RPMI7951 (cell line): Measurements from ENCODE around the gene SGO1. TPM values are rescaled to one million over a fixed set of nuclear protein-coding genes. Genes with fewer than 3 reads are reported as not detected.
"Not testable (repeated sequence)": the region's sequence is repeated elsewhere in the genome, so short reads cannot be mapped to it uniquely, and the experiment has no call there.

ENCODE experiments used
- DNase-seq: peaks from one replicate; pipeline ENCODE4 v3.0.0-alpha.2; 2012; ENCODE audit warnings: low read depth
- total RNA-seq: library from RNA; depleted of rRNA; stranded (reverse); fragments of >200 nt; shearing (Covaris generic); gene quantifications from 2 replicates; pipeline ENCODE4 v1.2.3, GENCODE V29; 2014; rRNA removed

SGO1 gene
- total RNA-seq = 26.0 and 33.8 TPM in 2 replicates

DNA sequence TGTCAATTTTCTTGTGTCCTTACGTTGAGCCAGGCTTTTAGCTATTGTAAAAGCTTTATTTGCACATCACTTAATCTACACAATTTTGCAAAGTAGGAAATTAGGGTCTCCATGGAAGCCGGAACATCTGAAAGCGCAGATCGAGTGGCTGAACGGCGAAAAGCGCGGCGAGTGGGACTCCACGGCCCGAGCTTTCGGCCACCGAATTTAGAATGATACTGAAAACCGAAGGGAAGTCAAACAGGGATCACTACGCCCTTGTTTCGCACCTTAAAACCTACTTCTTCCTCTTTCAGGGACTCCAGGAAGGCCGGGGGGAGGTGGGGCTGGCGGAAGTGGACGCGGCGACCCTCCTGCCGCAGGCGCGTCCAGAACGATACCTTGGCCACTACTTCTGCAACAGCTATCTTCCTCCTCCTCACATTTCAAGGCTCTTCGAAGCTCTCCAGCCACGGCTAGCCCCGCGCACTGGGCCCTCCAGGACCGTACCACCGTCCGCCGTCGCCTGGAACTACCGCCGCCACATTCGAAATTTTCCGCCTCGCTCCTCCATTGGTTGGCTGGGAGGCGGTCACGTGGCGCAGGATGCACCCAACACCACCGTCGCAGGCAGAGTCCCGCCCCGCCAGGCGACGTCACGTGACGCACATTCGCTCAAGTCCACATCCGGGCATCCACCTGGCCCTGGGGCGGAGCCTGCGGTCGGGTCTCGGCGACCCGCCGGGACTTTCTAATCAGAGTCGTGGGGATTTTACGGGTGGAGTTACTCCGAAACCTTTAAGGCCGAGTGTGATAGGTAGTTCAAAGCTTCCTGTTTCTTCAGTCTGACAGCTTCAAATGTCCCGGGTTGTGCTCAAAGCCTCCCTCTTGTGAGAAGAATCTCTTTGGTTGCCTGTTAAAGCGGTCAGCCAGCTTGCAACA is at the start of gene SGO1:
Gene SGO1 (minus strand): TSS at position 528 of the 921 bp plus-strand sequence. CDS start 2,179 bp downstream, outside the sequence.
- peak; percentile 97 for DNase-seq

- no peak for DNase-seq
Observed at GRCh38 chr3:20235796-20236195, 49.8 kb upstream of the SGO1 start.

GRCh38 chr3:20232906-20233780 is 47.1 kb upstream of the SGO1 start:
- no peak for DNase-seq

DNA sequence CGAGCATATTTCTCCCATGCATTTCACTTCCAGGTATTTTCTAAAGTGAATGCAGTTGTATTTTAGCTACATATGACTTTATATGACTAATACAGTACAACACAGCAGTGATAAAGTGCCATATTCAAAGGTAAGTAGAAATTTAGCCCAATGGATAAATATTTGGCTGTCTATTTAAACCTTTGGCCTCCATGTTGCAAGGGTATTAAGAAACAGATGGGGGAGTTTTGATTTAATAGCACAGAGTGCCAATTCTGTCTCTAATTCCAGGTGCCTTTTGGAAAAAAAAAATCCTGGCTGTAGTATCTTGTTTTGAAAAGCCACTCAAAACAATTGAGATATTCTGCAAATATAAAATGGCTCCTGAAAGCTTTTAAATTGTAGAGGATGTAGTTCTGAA is 44.9 kb upstream of the SGO1 start:
- DNase-seq = no peak

DNA sequence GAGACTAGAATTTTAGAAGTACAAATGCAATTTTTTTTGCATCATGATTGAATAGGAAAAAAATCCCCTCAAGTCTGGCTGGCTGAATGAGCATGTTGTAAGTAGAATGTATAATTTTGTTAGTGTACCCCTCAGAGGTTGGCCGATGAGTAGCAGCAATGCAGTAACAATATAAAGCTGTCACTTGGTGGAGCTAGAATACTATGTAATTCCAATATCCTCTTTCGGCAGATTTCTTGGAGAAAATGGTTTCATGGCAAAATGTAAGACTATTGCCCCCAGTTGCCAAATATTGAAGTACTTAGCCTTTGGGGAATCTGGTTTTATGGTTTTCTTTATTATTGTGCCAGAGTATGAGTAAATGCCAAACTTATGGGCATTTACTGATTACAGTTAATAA is 39.8 kb upstream of the SGO1 start:
- DNase-seq = peak; percentile 23

- no peak for DNase-seq
Observed at GRCh38 chr3:20222274-20222673, 36.3 kb upstream of the SGO1 start.

GRCh38 chr3:20218215-20218614 is 32.2 kb upstream of the SGO1 start:
- DNase-seq = no peak

DNA sequence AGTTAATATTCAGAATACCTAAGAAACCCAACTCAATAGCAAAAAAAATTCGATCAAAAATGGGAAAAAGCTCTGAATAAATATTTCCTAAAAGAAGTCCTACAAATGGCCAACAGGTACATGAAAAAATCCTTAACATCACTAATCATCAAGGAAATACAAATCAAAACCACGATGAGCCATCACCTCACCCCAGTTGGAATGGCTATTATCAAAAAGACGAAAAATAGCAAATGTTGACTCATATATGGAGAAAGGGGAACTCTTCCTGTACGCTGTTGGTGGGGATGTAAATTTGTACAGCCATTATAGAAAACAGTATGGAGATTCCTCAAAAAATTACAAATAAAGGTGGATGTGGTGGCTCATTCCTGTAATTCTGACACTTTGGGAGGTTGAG is 29.6 kb upstream of the SGO1 start:
- no peak for DNase-seq

DNA sequence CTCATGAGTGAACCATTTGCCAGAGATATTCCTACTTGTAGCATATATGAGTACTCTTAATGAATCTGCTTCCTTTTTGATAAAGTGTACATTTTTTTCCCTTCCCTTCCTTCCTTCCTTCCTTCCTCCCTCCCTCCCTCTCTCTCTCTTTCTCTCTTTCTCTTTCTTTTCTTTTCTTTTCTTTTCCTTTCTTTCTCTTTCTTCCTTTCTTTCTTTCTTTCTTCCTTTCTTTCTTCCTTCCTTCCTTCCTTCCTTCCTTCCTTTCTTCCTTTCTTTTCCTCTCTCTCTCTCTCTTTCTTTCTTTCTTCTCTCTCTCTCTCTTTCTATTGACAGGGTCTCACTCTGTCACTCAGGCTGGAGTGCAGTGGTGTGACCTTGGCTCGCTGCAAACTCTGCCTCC is 27.5 kb upstream of the SGO1 start:
- DNase-seq = not testable (repeated sequence)

DNA sequence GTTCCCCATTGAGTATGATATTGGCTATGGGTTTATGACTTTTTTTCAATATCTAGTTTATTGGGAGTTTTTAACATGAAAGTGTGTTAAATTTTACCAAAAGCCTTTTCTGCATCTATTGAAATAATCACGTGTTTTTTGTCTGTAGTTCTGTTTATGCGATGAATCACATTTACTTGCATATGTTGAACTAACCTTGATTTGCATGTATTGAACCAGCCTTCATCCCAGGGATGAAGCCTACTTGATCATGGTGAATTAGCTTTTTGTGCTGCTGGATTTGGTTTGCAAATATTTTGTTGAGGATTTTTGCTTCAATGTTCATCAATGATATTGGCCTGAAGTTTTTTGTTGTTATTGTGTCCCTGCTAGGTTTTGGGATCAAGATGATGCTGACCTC is 21.9 kb upstream of the SGO1 start:
- not testable (repeated sequence) for DNase-seq

DNA sequence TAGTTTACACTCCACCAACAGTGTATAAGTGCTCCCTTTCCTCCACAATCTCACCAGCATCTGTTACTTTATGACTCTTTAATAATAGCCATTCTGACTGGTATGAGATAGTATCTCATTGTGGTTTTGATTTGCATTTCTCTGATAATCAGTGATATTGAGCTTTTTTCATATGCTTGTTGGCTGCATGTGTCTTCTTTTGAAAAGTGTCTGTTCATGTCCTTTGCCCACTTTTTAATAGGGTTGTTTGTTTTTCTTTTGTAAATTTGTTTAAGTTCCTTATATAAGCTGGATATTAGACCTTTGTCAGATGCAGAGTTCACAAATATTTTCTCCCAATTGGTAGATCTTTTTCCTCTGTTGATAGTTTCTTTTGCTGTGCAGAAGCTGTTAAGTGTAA is 19.9 kb upstream of the SGO1 start:
- not testable (repeated sequence) for DNase-seq

GRCh38 chr3:20201143-20201542 is 15.1 kb upstream of the SGO1 start:
- no peak for DNase-seq

- no peak for DNase-seq
Observed at GRCh38 chr3:20197775-20198174, 11.8 kb upstream of the SGO1 start.

DNA sequence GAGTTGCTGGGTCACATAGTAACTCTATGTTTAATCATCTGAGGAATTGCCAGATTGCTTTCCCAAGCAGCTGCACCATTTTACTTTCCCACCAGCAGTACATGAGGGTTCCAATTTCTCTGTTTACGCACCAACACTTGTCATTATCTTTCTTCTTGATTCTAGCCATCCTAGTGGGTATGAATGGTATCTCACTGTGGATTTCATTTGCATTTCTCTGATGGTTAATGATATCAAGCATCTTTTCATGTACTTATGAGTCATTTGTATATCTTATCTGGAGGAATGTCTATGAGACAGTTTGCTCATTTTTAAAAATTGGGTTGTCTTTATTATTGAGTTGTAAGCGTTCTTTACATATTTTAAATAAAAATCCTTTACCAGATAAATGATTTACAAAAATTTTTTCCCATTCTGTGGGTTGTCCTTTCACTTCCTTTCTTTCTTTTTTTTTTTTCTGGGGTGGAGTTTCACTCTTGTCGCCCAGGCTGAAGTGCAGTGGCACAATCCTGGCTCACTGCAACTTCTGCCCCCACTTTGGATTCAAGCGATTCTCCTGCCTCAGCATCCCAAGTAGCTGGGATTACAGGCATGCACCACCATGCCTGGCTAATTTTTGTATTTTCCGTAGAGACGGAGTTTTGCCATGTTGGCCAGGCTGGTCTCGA is 8.9 kb upstream of the SGO1 start:
- DNase-seq = no peak

GRCh38 chr3:20190991-20191390 is 5.0 kb upstream of the SGO1 start:
- DNase-seq = no peak

DNA sequence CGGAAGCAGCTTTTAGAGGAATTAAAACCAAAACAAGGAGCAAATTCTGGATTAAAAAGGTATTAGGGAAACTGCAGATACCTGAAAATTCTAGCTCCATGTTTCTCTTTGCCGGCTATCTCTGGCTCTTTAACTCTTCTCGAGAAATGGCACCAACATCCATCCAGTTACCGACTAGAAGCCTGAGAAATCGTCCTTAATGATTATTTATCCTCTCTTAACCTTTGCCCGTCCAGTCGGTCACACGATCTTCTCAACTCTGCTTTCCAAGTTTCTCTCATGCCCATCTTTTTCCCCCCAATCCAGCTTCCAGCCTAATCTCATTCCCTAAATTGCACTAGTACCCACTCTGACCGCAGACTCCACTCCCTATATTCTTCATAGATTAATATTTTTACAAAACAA is 596 bp upstream of the SGO1 start:
- DNase-seq = no peak

DNA sequence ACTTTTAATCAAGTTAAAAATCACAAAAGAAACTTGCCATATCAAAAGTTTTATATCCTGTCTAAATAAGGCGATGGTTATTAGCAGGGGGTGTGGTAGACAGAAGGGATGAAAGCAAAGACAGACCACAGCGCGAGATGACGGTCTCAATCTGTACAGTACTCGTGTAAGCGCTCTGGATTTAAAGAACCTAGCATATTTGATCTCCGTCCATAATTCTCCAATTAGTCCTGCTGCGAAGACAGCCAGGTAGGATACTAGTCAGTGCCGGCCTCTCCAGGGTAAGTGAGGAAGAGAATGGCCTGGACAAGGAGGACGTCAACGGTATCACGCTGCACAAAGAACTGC is 701 bp downstream of the SGO1 start:
- peak; percentile 22 for DNase-seq

DNA sequence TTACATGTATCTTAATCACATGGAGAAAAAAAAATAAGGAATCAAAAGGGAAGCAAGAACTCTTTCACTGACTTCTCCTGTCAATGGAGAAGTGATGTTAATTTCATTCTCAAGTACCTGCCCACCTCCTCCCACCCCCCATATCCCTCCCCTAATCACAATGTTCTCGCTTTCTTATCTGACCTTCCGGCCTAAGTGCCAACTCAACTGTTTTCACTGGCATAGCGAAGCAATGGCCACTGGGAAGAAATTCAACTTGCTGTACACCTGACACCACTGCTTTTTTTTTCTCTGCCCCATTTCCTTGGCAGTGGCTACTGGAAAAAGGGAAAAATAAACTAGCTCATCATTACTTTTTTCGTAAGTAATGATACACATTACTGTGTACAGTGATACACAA is 3.8 kb downstream of the SGO1 start:
- DNase-seq = no peak

DNA sequence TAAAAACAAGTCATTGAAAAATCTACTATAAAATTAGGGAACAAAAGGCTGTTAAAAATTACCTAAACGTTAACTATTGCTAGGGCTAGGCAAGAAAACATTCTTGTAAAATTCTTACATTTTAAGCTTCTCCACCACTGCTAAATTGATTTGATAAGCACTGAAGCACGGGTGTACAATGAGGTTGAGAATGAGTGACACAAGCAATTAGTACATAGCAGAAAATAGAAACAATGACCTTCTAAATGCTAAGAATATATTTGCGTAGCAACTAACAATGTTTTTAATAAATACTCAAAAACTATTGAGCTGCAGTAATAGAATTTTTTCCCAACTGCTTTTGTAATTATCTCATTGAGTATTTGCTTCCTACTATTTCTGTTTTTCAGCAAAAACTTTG is 4.7 kb downstream of the SGO1 start:
- DNase-seq = no peak

DNA sequence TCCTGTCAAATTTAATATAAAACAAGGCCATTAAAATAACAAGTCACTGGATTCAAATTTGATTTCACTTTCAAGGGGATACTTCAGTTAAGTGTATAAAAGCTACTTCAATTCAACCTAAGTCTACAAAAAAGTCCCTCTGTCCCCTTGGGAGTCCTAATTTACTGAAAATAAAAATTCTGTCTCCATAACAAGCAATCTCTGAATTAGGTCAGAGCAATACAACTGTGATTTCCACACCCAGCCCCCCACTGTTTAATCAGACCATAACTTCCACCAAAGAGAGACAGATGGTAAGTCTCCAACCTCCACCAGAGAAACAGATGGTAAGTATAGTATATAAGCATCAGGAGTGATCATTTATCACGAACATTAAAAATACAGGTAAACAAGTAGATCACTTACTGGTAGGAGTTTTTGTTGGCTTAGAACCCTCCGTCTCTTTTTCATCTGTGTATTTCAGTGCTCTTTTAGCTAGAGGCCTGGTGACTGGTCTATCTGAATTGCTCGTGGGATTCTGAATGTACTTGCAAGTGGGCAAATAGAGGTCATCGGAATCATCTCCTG is 12.1 kb downstream of the SGO1 start:
- DNase-seq = no peak

DNA sequence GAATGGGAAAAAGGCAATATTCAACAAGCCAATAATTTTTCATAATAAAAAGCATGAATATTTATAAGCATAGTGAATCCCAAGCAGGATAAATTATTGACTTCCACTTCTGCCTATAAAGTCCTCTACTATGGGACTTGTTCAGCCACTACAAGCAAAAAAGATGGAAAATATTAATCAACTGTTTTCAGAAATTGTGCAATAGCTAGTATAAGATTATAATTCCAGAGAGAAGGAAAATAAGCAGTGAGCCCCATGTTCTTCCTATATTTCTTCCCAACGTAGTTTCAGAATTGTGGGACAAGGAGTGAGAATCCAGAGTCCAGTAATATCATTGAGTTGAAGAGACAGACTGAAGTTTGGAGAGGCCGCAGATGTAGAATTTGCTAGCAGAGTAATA is 24.3 kb downstream of the SGO1 start:
- no peak for DNase-seq

DNA sequence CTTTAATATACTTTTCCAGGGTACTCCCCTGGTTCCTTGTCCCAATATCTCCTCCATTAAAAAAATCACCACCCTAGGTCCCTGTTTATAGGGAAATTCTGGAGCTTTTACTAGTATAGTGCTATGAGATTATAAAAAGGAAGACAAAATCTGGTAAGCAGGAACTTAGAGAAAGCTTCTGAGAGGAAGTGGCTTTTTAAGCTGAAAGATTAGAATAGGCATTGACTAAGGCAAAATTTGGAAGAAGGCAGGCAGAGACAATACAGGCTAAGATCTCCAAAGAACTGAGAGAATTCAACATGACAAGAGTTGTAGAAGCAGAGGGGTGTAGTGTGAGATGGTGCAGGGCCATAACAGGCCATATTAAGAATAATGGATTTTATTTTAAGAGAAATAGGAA is 25.8 kb downstream of the SGO1 start:
- no peak for DNase-seq
